Thoracic aorta (tissue), 2 donors: ENCODE data around the gene CHCHD6. TPM values are rescaled to one million over a fixed set of nuclear protein-coding genes. Genes with fewer than 3 reads are reported as not detected.

ENCODE experiments used
- ATAC-seq: fragments of 150-250 bp; one replicate; pipeline ENCODE4 v1.8.0; 2017; ENCODE audit warnings: low read depth; ENCODE audit not compliant: insufficient number of reproducible peaks, low FRiP score
- DNase-seq: peaks from one replicate; pipeline ENCODE4 v3.0.0-alpha.2; 2020; ENCODE audit warnings: low spot score
- H3K27ac ChIP-seq, 2 donors: fragments of 200-600 bp; sonication (generic); 1 replicate in 1 of 2; 2 replicates in 1 of 2; pipeline ENCODE4 v1.5.1; 2016; ENCODE audit warnings: mild to moderate bottlenecking in 2 of 2, moderate library complexity in 2 of 2
- H3K27me3 ChIP-seq: fragments of 200-600 bp; sonication (generic); replicated peaks from 2 replicates; pipeline ENCODE4 v1.6.0; 2016; ENCODE audit warnings: mild to moderate bottlenecking; ENCODE audit not compliant: insufficient read depth
- H3K36me3 ChIP-seq: fragments of 200-600 bp; sonication (generic); one replicate; pipeline ENCODE4 v1.5.1; 2016
- H3K4me1 ChIP-seq, 2 donors: fragments of 200-600 bp; sonication (generic); 1 replicate in 1 of 2; 2 replicates in 1 of 2; pipeline versions ENCODE4 v1.5.1 to v1.6.0; 2016; ENCODE audit warnings: low read depth in 2 of 2, mild to moderate bottlenecking in 1 of 2; ENCODE audit not compliant: control insufficient read depth in 1 of 2
- H3K4me3 ChIP-seq: fragments of 200-600 bp; sonication (generic); 2 replicates; pipeline ENCODE4 v1.5.1; 2016; ENCODE audit warnings: mild to moderate bottlenecking
- H3K9me3 ChIP-seq: fragments of 200-600 bp; sonication (generic); 2 replicates; pipeline ENCODE4 v1.5.1; 2016
- total RNA-seq, 2 donors: library from RNA; depleted of rRNA; stranded (reverse); fragments of >200 nt; gene quantifications; one replicate each; pipeline versions ENCODE4 v1.1.0 to v1.2.3, GENCODE V29; 2016
- TF ChIP-seq, protein P1 (sequence below): fragments of 200-600 bp; sonication (generic); IDR thresholded peaks from one replicate; pipeline ENCODE4 v1.5.1; 2019; ENCODE audit warnings: antibody characterized with exemption

The CHCHD6 gene
- total RNA-seq, 2 donors from 2014 or later = 12.5 to 17.1 TPM

DNA sequence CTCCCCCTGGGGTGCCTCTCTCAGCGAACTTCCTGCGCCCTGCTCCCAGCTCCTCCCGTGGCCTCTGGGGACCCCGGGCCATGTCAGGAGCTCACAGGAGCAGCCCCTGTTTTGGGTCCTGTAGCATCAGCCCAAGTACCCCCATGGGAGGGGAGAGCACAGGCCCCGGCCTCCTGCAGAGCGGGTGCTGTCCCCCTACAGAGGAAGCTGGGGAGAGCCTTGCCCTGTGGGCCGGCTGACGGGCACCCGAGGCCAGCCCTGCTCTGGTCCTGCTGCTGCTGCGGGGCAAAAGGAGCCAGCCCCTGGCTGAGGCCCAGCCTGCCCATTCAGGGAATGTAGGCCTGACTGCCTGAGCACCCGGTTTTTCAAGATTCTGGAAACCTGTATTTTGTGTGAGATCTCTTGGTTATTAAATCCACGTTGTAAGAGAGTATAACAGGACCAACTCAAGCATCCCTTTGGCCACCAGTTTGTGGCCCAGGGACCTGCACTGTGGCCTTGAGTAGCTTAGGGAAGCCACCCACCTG, 291.3 kb downstream of the CHCHD6 start:
- TF ChIP-seq, protein P1, sequence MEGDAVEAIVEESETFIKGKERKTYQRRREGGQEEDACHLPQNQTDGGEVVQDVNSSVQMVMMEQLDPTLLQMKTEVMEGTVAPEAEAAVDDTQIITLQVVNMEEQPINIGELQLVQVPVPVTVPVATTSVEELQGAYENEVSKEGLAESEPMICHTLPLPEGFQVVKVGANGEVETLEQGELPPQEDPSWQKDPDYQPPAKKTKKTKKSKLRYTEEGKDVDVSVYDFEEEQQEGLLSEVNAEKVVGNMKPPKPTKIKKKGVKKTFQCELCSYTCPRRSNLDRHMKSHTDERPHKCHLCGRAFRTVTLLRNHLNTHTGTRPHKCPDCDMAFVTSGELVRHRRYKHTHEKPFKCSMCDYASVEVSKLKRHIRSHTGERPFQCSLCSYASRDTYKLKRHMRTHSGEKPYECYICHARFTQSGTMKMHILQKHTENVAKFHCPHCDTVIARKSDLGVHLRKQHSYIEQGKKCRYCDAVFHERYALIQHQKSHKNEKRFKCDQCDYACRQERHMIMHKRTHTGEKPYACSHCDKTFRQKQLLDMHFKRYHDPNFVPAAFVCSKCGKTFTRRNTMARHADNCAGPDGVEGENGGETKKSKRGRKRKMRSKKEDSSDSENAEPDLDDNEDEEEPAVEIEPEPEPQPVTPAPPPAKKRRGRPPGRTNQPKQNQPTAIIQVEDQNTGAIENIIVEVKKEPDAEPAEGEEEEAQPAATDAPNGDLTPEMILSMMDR = no peak
- Histone ChIP-seq H3K9me3 (no peaks in the 10 kb centered on the region), H3K27ac (peak overlapping the region; percentile 83 to 94), H3K27me3 (no peaks in the 10 kb centered on the region), H3K36me3 (peaks cover 14% of the 10 kb centered on the region), H3K4me3 (no peak overlapping the region), H3K4me1 (peaks cover 44 to 96% of the 10 kb centered on the region in 2 donors)
- DNase-seq (no peak), ATAC-seq (no peak)

DNA sequence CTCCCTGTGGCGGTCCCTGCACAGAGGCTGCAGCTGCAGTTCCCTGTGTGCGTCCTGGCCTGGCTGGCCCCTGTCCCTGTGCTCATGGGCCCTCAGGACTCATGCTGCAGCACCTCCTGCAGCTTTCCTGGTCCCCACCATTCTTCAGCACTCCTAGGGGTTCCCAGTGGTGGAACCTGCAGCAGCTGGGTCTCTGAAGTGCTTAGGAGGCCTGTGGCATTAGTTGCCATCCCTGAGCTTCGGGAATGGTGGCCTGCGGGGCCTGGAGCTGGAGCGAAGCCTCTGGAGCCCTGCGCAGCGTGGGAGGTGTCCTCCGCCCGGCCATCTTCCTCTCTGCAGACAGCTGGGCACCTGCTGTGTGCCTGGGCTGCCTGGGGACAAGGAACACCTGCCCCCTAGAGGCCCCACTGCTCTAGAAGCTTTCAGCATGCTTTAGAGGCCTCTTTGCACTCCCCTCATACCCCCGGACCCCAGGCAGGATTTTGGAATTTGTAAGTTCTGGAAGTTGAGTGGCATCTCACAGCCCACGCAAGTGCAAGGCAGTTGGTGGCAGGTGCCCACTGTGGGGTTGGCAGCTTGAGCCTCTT, 292.0 kb downstream of the CHCHD6 start:
- no peak for DNase-seq
- Histone ChIP-seq H3K36me3 (peaks cover 8% of the 10 kb centered on the region), H3K4me3 (no peak overlapping the region), H3K4me1 (peaks cover 47 to 96% of the 10 kb centered on the region in 2 donors), H3K27ac (peak overlapping the region; percentile 83 to 94), H3K9me3 (no peaks in the 10 kb centered on the region), H3K27me3 (no peaks in the 10 kb centered on the region)
- no peak for ATAC-seq
- TF ChIP-seq, protein P1 = no peak

DNA sequence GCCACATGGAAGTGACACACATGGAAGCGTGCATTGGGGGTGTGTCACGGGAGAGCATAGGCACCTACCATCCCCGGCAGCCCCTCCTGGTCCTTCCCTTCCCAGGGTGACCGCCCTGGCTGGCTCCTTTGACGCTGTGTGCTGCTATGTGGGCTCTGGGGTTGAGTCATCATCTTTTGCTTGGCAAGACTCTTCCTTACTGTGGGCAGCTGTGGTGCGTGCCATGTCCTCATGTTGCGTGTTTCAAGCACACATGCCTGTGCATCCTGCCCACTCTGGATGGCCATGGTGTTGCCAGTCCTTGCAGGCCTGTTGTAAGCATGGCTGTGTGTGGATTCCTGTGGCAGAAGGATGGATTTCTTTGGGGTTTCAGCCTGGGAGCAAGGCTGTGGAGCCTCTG, 292.9 kb downstream of the CHCHD6 start:
- Histone ChIP-seq H3K4me1 (peaks cover 52 to 99% of the 10 kb centered on the region in 2 donors), H3K9me3 (no peaks in the 10 kb centered on the region), H3K27ac (peak overlapping the region; percentile 94 to 97), H3K36me3 (no peaks in the 10 kb centered on the region), H3K27me3 (no peaks in the 10 kb centered on the region), H3K4me3 (no peak overlapping the region)
- DNase-seq (peak; percentile 45), ATAC-seq (peak; percentile 71)
- TF ChIP-seq, protein P1 = no peak

DNA sequence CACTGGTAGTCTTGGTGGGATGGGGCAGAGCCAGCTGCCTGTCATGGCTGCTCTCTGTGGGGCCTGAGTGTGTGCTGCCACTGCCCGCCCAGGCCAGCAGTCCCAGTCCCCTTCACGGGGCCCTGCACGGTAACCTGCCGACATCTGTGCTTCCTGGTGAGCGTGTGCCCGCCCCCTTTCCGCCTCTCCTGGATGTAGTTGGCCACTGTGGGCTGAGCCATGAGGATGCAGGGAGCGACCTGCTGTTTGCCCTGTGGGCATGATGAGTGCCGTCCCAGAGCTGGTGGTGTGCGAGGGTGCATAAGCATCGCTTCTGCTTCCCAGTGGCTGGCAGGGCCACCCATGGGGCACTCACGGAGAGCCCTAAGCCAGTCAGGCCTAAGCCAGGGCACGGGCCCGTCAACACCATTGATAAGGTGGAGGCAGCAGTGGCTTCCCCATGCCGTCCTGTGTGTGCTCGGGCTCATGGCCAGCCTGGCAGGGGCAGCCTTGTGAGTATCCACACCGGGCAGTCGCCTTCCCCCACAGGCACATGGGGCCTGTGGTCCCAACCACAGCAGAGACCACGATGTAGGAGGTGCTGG, 293.5 kb downstream of the CHCHD6 start:
- no peaks in the 10 kb centered on the region for H3K9me3 ChIP-seq
- peak overlapping the region; percentile 94 to 97 for H3K27ac ChIP-seq
- DNase-seq = no peak
- ATAC-seq = no peak
- no peaks in the 10 kb centered on the region for H3K27me3 ChIP-seq
- TF ChIP-seq, protein P1 = no peak
- H3K4me3 ChIP-seq = no peak overlapping the region
- H3K4me1 ChIP-seq = peaks cover 54 to 98% of the 10 kb centered on the region in 2 donors
- H3K36me3 ChIP-seq = no peaks in the 10 kb centered on the region

DNA sequence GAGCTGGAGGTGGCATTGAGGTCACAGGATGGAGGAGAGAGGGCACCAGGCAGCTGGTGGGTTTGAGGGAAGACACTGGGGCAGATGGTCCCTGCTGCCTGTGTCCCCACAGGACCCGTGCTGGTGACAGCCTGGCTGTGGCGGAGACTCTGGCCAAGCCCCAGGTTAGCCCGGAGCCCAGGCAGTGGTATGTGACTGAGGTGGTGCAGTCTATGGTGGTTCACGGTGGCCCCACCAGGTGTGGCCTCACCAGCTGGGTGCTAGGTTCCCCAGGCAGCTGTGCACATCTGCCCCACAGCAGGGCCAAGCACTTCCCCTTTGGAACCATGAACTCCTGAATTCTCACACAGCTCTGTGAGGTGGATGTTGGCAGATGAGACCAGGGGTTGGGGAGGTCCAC, 294.3 kb downstream of the CHCHD6 start:
- Histone ChIP-seq H3K36me3 (no peaks in the 10 kb centered on the region), H3K27me3 (no peaks in the 10 kb centered on the region), H3K9me3 (no peaks in the 10 kb centered on the region), H3K4me1 (peaks cover 58 to 98% of the 10 kb centered on the region in 2 donors), H3K4me3 (no peak overlapping the region), H3K27ac (peak overlapping the region; percentile 94 to 97)
- ATAC-seq (no peak), DNase-seq (no peak)
- TF ChIP-seq, protein P1 = no peak
